T follicular helper cell (primary cell): ENCODE data around the gene SNED1.

Experiments used
- DNase-seq: peaks from one replicate; pipeline ENCODE4 v3.0.0-alpha.2; 2020; ENCODE audit warnings: low read depth

SNED1 gene

GRCh38 chr2:241108271-241109209, 110.1 kb downstream of the SNED1 start:
- DNase-seq, result no peak

GRCh38 chr2:241109210-241110088, 111.0 kb downstream of the SNED1 start:
- DNase-seq, result no peak

- DNase-seq, result no peak
Measured at GRCh38 chr2:241110089-241110606, 111.7 kb downstream of the SNED1 start.

GRCh38 chr2:241110607-241111439, 112.4 kb downstream of the SNED1 start:
- DNase-seq, result no peak

GRCh38 chr2:241111440-241111805, 113.0 kb downstream of the SNED1 start:
- peak; percentile 30 for DNase-seq

- no peak for DNase-seq
Measured at GRCh38 chr2:241112046-241112445, 113.6 kb downstream of the SNED1 start.

GRCh38 chr2:241112592-241112991, 114.2 kb downstream of the SNED1 start:
- peak; percentile 51 for DNase-seq

- DNase-seq, result no peak
Measured at GRCh38 chr2:241114836-241115235, 116.4 kb downstream of the SNED1 start.

- no peak for DNase-seq
Measured at GRCh38 chr2:241115361-241115760, 116.9 kb downstream of the SNED1 start.

- DNase-seq, result no peak
Measured at GRCh38 chr2:241116606-241117560, 118.5 kb downstream of the SNED1 start.

GRCh38 chr2:241118737-241119505, 120.5 kb downstream of the SNED1 start:
- no peak for DNase-seq

GRCh38 chr2:241120440-241120839, 122.0 kb downstream of the SNED1 start:
- no peak for DNase-seq

GRCh38 chr2:241121008-241121407, 122.6 kb downstream of the SNED1 start:
- no peak for DNase-seq

GRCh38 chr2:241122376-241123002, 124.1 kb downstream of the SNED1 start:
- DNase-seq, result no peak

GRCh38 chr2:241123816-241124536, 125.6 kb downstream of the SNED1 start:
- peak; percentile 55 for DNase-seq

- DNase-seq, result no peak
Measured at GRCh38 chr2:241125626-241126025, 127.2 kb downstream of the SNED1 start.

- no peak for DNase-seq
Measured at GRCh38 chr2:241126201-241126611, 127.8 kb downstream of the SNED1 start.

- no peak for DNase-seq
Measured at GRCh38 chr2:241126771-241127202, 128.4 kb downstream of the SNED1 start.
